ENCODE results near the gene CALML5.

GRCh38 chr10:5538446-5538845 lies 39.1 kb upstream of the CALML5 start:
- no peak for TF ChIP-seq CTCF (IDR thresholded peaks at IDR 0.05)
- no peak for TF ChIP-seq POLR2A (IDR thresholded peaks at IDR 0.05)

Data from Peyer's patch (tissue), 4 donors.